Measurements from ENCODE around the gene CADM1.
A peak's percentile ranks its signal among the peaks of the same experiment; 100 is the strongest.

The CADM1 gene

DNA sequence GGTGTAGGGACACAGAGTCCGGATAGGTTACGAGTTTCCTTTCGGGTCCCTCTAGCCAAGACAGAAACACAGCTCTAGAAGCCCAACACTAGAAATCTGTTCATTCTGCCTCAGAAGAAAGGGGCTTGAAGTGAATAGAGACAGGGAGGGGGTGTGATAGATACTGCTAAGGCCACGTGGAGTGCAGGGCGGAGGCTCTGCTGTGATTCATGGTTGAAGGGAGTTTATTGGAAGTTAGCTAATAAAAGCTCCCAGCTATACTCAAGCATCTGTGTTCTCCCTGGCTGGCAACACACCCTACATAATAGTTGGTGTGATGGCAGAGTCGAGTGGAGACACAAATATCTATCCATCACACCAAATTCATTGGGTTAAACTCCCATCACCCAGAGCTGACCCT is 337.4 kb downstream of the CADM1 start:
- DNase-seq, result no peak

DNA sequence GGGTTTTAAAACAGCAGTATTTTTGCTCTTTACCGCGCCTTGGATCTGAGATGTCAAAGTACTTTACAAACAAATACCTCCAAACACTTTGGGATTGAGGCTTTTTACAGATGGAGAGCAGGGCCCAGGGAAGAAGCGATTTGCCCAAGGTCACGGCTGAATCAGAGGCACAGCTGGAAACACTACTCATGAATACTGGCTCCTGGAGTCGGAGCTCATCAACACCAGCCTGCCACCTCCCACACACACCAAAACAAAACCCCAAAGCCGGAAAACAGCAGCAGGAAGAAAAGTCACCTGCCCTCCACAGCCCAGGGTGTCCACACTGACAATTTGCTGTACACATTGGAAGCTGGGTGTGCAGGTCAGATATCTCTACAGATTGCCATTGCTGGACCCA is 339.4 kb downstream of the CADM1 start:
- DNase-seq, result no peak

DNA sequence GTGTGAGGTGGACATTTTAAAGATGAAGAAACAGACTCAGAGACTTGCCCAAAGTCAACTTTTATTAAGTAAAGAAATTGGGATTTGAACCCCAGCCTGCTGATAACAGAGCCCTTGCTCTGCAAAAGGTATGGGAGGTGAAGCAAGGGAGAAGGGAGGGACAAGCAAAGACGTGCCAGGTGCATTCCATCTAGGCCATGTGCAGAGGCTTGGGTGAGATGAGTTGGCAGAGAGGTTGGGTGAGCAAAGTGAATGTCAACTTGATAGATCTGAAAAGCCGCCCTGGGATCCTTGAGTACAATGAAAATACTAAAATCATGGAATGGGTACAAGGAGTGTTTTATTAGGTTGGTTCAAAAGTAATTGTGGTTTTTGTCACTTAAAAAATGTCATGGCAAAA is 341.3 kb downstream of the CADM1 start:
- no peak for DNase-seq

DNA sequence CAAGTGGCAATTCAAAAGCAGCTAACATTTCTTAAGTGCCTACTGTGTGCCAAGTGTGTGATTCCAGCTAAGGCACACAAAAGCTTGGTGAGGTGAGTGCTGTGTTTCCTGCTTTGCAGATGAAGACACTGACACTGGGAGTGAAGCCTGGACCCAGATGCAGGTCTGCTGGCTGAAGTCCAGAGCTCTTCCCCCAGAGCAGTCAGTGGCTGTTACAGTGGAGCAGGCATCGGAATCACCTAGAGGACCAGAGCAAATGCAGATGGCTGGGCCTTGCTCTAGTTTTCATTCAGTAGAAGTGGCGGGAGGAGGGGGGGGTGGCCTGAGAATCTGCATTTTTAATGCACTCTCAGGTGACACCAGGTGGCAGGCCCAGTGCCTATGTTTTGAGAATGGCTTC is 342.3 kb downstream of the CADM1 start:
- no peak for DNase-seq

DNA sequence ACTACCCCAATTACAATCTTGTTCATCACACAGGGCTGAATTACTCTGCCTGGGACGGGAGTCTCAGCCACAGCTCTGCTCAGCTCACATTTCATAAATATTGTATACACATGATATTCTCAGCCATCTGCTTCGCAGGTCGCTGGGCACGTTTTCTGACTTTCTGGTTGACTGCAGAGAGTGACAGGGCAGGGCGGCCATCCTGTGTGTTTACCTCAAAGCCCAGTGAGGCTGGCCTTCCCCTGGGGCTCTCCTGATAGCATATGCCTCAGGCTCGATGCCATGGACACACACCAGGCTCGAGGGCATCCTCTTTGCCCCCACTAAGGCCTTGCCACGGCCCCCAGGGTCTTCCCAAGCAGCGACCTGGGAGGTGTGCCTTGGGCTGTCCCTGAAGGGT is 345.0 kb downstream of the CADM1 start:
- DNase-seq, result peak; percentile 24

DNA sequence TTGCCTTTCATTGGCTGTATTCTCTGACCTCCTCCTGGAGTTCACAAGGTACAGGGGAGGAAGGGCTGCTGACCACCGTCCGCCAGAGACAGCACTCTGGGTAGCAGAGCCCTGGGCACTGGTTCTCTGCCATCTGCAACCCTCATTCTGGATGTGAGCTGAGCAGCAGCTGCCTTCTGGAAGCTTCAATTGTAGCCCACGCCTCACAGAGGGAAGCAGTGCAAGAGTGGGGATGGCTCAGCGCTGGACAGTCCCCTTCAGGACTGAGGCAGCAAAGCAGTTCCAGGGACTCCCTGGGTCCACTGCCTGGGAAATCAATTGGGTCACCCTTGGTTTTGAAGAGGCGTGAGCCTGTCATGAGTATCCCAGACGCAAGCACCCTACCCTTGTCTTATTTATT is 346.2 kb downstream of the CADM1 start:
- no peak for DNase-seq

DNA sequence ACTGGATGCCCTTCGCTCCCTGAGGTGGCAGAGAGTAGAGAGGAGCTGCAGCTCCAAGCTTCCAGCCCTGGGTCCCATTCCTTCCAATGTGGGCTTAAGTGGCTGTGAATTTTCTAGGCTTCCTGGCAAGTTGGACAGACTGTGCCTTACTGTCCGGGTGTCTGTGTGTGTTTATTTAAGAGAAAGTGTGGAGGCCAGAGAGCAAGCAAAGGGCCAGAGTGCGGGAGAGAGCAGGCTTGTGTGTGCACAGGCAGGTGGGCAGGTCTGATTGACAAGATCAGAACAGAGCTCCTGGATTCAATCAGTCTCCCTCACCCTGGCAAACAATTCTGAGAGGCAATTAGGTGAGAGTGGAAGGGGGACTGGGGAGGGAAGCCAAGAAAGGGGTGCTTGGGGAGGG is 347.0 kb downstream of the CADM1 start:
- DNase-seq, result no peak

DNA sequence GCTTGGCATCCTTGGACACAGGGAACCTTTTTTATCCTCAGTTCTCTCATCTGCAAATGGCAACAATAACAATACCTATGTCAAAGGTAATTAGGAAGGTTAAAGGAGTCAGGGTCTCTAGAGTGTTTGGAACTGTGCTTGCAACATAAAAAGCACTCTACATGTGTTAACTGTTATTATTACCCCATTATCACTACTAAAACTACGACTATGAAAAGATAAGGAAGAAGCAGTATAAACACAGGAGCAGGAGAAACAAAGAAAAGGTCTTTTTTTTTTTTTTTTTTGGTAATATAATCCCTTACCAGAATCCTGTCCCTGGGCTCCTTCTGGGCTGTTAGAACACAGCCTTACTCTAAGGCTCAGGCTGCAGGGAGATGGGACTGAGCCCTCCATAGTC is 348.2 kb downstream of the CADM1 start:
- no peak for DNase-seq

DNA sequence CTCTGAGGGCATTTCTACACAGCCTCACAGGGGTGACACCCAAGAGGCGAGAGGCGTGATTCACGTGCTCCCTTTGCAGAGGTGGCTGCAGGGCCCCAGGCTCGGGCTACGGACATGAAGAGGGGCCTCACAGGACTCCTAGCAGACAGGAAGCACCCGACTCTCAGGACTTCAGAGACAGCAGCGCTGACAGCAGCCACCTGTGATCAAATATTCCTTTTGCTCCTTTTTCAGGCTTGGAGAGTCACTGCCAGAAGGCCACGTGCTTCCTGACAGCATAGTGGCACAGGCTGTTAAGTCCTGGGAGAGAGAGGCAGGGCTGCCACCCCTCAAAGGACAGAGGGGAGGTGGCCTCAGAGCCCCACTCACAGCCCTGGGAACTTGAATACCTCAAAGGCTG is 348.9 kb downstream of the CADM1 start:
- DNase-seq, result no peak

DNA sequence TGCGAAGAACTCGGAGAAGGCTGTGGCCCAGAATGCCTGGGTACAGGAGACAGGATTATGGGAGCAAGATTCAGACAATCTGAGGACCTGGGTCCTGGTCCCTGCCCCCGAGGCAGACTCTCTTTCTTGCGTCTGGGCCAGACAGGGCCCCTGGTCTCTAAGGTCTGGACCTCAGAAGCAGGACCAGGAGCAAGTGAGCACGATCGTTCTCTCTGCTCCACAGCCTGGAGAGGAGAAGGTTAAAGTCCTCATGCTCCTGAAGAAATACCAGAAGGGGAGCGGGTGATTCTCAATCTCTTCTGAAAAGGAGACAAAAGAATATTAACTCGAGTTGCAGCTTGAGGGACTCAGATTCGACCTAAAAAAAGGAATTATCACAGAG is 349.9 kb downstream of the CADM1 start:
- no peak for DNase-seq

DNA sequence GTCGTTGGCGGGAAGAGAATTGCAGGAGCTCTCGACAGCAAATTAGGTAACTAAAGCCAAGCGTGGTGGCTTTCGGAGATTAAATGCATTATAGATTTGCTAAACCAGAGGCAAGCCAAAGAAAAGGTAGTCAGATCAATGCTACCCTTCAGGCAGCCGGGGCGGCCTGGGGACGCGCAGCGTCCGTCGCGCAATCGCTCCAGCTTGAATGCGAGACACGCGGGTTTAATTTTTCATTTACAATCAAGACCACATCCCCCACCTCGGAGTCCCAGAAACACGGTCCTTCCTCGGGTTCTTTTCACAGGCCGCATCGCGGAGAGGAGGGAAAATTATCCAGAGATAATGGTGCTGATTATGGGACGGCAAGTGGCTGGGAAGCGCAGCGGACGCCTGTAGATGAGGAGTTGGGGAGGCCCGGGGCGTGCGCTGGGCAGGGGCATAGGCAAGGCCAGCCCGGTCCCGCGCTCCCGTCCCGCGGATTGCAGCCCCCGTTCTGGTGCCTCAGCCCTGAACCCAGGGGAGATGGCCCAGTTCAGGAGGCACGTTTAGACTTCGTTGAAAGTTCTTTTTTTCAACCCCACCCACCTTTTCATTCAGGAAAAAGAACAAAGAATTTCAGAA is 350.4 kb downstream of the CADM1 start:
- no peak for DNase-seq

DNA sequence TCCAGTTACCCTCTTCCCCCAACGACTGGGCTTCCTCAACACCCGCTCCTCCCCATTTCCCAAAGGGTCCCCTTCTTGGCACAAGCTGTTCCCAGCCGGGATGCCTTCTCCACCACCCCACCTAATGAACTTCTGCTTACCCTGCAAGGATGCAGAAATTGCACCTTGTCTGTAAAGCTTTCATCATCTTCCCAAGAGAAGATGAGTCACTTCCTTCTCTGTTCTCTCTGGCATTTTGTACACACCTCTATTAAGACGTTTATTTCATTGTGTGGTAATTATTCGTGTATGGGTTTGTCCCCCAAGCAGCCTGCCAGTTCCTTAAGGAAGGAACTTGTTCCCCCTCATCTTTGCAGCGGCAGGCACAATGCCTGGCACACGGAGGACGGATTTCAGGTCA is 351.1 kb downstream of the CADM1 start:
- no peak for DNase-seq

DNA sequence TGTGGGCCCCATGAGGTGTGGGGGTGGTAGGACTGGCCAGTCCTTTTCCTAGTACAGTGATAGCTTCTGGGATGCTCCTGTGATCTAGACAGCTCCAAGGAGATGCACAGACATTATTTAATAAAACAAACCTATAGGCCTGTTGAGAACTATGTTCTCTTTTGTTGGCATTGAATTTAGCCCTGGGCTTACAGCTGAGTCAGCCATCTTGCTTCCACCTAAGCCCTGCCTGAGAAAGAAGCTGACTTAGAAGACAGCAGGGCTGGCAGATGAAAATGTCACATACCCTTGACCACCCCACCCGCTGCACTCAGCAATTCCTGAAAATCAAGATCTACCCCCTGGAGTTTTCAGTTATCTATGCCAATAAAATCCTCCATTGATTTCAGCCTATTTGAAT is 353.2 kb downstream of the CADM1 start:
- DNase-seq, result peak; percentile 8

DNA sequence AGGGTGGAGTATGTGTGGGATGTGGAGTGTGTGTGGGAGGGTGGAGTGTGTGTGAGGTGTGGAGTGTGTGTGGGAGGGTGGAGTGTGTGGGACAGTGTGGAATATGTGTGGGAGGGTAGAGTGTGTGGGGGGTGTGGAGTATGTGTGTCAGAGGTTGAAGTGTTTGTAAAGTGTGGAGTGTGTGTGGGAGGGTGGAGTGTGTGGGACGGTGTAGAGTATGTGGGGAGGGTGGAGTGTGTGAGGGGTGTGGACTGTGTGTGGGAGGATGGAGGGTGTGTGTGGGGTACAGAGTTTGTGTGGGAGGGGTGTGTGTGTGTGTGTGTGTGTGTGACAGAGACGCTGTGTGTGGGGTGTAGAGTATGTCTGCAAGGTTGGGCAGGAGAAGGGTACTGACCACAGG is 355.5 kb downstream of the CADM1 start:
- no peak for DNase-seq

DNA sequence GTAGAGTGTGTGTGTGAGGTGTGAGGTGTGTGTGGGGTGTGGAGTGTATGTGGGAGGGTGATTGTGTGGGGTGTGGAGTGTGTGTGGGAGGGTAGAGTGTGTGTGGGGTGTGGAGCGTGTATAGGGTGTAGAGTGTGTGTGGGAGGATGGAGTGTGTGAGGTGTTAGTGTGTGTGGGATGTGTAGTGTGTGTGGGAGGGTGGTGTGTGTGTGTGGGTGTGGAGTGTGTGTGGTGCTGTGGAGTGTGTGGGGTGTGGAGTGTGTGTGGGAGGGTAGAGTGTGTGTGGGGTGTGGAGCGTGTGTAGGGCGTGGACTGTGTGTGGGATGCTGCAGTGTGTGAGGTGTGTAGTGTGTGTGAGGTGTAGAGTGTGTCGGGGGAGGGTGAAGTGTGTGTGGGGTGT is 356.1 kb downstream of the CADM1 start:
- no peak for DNase-seq

DNA sequence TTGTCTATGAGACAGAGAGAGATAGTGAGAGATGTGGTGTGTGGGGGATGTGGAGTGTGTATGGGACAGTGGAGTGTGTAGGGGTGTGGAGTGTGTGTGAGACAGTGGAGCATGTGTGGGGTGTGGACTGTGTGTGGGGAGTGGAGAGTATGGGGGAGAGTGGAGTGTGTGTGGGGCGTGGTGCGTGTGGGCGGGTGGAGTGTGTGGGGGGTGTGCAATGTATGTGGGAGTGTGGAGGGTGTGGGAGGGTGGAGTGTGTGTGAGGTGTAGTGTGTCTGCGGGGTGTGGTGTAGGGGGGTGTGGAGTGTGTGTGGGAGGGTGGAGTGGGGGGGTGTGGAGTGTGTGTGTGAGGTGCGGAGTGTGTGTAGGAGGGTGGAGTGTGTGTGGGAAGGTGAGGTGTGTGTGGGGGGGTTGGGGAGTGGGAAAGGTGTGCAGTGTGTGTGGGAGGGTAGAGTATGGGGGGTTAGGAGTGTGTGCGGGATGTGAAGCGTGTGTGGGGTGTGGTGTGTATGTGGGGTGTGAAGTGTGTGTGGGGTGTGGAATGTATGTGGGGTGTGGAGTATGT is 356.9 kb downstream of the CADM1 start:
- DNase-seq, result no peak

DNA sequence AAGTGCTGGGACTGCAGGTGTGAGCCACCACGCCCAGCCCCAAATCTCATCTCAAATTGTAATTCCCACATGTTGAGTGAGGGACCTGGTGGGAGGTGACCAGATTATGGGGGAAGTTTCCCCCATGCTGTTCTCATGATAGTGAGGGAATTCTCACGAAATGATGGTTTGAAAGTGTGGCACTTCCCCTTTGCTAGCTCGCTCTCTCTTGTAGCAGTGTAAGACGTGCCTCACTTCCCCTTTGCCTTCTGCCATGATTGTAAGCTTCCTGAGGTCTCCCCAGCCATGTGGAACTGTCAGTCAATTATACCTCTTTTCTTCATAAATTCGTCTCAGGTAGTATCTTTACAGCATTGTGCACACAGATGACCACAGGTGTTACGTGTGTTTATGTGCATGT is 357.8 kb downstream of the CADM1 start:
- no peak for DNase-seq

DNA sequence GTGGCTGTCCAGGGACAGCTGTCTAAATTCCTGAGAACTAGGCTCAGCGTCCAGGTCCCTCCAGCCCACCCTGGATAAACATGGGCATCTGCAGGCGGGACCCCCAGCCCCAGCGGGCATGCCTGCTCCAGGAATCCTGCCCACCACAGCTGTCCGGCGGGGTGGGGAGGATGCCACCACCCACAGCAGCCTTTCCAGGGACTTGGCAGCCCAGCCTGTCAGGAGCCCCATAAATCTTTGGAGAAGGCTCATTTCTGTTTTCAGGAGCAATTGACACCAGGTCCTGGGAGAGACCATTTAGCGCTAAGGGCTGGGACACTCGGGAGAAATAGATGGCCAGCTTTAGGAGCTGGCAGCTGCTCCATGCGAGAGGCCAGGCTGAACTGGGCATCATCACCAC is 358.9 kb downstream of the CADM1 start:
- no peak for DNase-seq

DNA sequence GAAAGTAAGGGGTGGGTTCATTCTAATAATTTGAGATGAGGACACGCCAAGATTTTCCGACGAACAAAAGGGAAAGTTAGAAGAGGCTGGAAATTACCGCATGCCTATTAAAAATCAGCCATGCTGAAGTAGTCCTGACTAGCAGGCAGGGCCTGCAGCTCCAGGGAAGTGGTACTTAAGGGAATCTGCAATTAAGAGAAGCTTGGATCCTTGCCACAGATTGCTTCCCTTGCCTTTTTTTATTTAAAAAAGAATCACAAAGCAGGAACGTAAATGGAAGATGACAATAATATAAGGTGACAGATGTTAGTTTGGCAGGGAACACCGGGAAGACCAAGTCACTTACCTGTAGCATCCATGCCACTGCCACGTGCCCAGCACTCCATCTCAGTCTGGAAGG is 359.3 kb downstream of the CADM1 start:
- DNase-seq, result no peak

DNA sequence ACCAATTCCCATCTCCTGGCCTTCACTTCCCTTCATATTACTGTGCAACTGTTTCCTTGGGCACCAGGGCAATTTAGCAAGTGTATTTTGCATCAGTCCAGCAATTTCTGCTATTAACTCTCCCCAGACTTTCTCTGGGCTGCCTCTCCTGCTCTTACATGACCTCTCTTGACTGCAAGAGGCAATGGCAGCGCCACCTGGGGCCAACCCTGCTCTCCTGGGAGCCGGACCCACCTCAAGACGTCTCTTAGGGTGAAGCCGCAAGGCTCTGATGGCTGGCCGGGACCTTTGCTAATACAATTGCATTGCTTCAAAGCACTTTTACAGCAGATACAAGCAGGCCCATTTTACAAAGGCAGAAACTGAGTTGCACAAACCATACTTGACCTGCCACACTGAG is 360.2 kb downstream of the CADM1 start:
- DNase-seq, result no peak

DNA sequence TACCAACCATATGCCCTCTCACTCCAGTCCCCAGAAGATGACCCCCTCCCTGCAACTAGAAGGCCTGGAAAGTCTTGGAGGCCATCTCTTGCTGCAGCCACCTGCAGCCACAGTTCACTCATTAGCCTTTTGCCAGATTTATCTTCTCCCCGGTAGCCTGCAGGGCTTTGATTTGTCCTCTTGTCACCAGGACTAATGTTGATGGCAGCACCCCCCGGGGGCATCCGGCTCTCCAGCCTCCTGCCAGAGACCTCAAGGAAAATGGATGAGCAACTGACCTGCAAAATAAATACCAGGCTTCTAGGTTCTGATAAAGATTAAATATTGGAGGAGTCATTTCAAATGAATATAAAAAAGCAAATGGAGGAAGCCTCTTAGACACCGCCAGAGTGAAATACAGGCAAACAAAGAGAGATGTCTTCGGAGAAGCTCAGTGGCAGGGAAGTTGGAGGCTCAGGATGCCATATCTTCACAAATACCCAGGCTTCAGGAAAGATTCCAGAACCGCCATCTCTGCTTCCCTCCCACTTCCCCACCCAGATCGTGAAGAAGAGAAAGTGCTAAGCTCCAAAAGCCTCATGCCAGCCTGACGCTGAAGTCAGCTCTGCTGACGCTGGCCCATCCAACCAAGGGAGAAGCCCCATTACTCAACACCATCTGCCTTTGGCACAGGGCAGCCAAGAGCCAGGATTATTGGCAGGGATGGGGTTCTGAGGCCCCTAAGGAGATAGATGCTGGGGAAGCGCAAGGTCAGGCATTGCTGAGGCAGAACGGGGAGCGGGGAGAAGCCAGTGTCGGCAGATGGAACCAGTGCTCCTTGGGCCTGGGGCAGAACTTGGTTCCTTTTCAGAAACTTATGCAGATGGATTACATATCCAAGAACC is 362.7 kb downstream of the CADM1 start:
- no peak for DNase-seq

DNA sequence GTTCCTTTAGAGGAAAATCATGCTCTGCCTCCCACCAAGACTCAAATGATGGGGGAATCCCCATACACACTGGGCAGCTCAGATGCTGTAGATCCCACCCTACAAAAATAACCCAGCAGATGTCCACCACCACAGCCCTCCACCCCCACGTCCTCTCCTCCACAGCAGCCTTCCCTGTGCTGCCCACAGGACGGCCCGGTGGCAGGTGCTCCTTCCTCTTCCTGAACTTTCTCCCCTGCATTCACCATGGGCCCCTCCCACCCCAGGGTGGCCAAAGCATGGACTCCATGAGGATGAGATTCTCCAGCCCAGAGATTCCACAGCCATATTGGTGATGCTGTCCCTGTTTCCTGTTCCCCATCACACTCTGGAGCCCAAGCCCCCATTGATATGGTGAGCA is 368.3 kb downstream of the CADM1 start:
- no peak for DNase-seq

DNA sequence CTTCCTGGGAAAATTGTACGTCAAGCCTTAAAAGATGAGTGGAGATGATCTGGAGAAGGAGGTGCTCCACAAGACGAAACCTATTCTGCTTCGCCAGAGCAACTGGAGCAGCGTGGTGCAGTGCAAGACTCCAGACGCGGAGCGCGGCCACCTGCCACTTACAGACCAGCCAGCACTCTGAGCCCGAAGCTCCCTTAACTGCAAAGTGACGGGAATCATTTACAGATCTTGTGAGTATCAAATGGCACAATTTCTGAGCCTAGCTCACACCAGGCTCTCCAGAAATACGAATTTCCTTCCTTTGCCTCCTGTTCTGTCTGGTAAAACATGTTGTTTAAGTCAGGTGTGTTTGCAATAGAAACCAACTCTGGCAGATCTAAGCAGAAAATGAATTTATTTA is 369.3 kb downstream of the CADM1 start:
- DNase-seq, result no peak

DNA sequence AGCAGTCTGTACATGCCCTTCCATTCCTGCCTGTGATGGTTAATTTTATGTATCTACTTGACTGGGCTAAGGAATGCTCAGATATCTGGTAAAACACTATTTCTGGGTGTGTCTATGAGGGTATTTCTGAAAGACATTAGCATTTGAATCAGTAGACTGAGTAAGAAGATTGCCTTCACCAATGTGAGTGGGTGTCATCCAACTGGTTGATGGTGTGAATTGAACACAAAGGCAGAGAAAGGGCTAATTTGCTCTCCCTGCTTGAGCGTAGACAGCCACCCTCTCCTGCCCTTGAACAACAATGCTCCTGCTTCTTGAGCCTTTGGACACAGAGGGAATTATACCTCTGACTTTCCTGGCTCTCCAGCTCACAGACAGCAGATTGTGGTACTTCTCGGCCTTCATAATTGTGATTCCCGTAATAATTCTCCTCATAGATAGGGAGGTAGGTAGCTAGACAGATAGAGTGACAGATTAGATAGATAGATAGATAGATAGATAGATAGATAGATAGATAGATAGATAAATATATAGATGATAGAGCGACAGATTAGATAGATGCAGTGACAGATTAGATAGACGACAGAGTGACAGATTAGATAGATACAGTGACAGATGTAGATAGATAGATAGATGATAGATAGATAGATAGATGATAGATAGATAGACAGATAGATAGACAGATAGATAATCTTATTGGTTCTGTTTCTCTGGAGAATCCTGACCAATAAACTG is 370.6 kb downstream of the CADM1 start:
- no peak for DNase-seq
